K562 (cell line): ENCODE results near the gene KRT24. TPM values are rescaled to one million over a fixed set of nuclear protein-coding genes. Genes with fewer than 3 reads are reported as not detected.

Source experiments
- ATAC-seq: fragments of 200-7000 bp; cut with Tn5 transposase; 3 replicates; pipeline ENCODE4 v1.9.1; 2020; ENCODE audit warnings: moderate library complexity
- BruUV-seq: library from RNA; stranded (reverse); fragments of 400-500 nt; replicated peaks from 2 replicates; lab custom pipeline; 2021; lab: Mats Ljungman, UMichigan
- CTCF ChIA-PET: fragments of 300-600 bp; formaldehyde crosslinking; extraction: SDS; loops from one replicate; lab custom pipeline; 2021; ENCODE audit warnings: low intra/inter-chr PET ratio; lab: Yijun Ruan, JAX
- POLR2A ChIA-PET: fragments of 300-600, 350-650 bp; sonication (Branson Sonifier 250); formaldehyde crosslinking; extraction: SDS; loops from one replicate; lab custom pipeline; 2021; ENCODE audit warnings: antibody characterized with exemption, inconsistent platforms; lab: Yijun Ruan, JAX
- DNase-seq, 4 experiments: peaks; one replicate each; pipeline versions ENCODE4 v3.0.0 to v3.0.0-alpha.2; 2011 to 2018; ENCODE audit warnings: low spot score in 3 of 4, mixed read lengths in 3 of 4; ENCODE audit errors: extremely low read depth in 1 of 4
- FAIRE-seq: peaks from 2 replicates; lab custom pipeline; 2011; peaks lifted over from hg19 to GRCh38; lab: Jason Lieb, UNC
- H2AFZ ChIP-seq: 2 replicates; pipeline ENCODE4 v1.6.0; 2011; ENCODE audit warnings: low read depth, low read length, control low read depth, inconsistent platforms
- H3K27ac ChIP-seq: fragments of 200-600 bp; 3 replicates; pipeline ENCODE4 v1.8.0; 2011; ENCODE audit warnings: low read depth, mild to moderate bottlenecking, control low read depth, inconsistent platforms, low read length, moderate library complexity, mixed read lengths; ENCODE audit errors: extremely low read depth
- H3K27me3 ChIP-seq, 2 experiments: fragments of 300-600 bp in 1 of 2; 2 replicates in 1 of 2; 3 replicates in 1 of 2; pipeline versions ENCODE4 v1.6.0 to v1.8.0; 2011; ENCODE audit warnings: inconsistent platforms in 2 of 2, low read length in 2 of 2, mild to moderate bottlenecking in 1 of 2, mixed read lengths in 1 of 2, moderate library complexity in 1 of 2; ENCODE audit not compliant: control insufficient read depth in 2 of 2, insufficient read depth in 2 of 2
- H3K36me3 ChIP-seq: fragments of 300-600 bp; 3 replicates; pipeline ENCODE4 v1.8.0; 2011; ENCODE audit warnings: mild to moderate bottlenecking, low read length, inconsistent platforms; ENCODE audit not compliant: control insufficient read depth, insufficient read depth
- H3K4me1 ChIP-seq, 2 experiments: fragments of 200-600 bp in 1 of 2; replicated peaks in 1 of 2; 2 replicates in 1 of 2; 3 replicates in 1 of 2; pipeline versions ENCODE4 v1.5.1 to v1.8.0; 2011; ENCODE audit warnings: inconsistent platforms in 2 of 2, low read length in 2 of 2, mild to moderate bottlenecking in 1 of 2, mixed read lengths in 1 of 2, moderate library complexity in 1 of 2; ENCODE audit not compliant: control insufficient read depth in 2 of 2, insufficient read depth in 2 of 2
- H3K4me2 ChIP-seq: 2 replicates; pipeline ENCODE4 v1.6.1; 2011; ENCODE audit warnings: low read length, control low read depth, inconsistent platforms, mixed read lengths; ENCODE audit not compliant: insufficient read depth
- H3K4me3 ChIP-seq: fragments of 200-600 bp; sonication (generic), shearing (Covaris generic); 2 replicates; pipeline ENCODE4 v1.5.1; 2016; ENCODE audit warnings: control low read depth, inconsistent platforms
- H3K79me2 ChIP-seq: fragments of 200-600 bp; 3 replicates; pipeline ENCODE4 v1.8.0; 2011; ENCODE audit warnings: low read length, inconsistent platforms; ENCODE audit not compliant: control insufficient read depth, insufficient read depth
- H3K9ac ChIP-seq, 2 experiments: 2 replicates each; pipeline versions ENCODE4 v1.6.0 to v1.6.1; 2011; ENCODE audit warnings: low read depth in 2 of 2, low read length in 2 of 2, control low read depth in 1 of 2, inconsistent platforms in 1 of 2, mild to moderate bottlenecking in 1 of 2, mixed read lengths in 1 of 2; ENCODE audit not compliant: insufficient read depth in 1 of 2
- H3K9me1 ChIP-seq: one replicate; pipeline ENCODE4 v1.6.0; 2011; ENCODE audit warnings: inconsistent platforms, mild to moderate bottlenecking, low read length, moderate library complexity; ENCODE audit not compliant: control insufficient read depth, insufficient read depth
- H3K9me3 ChIP-seq: replicated peaks from 2 replicates; pipeline ENCODE4 v1.5.1; 2011; ENCODE audit warnings: low read depth, low read length, inconsistent platforms; ENCODE audit not compliant: control insufficient read depth, insufficient read depth
- H4K20me1 ChIP-seq: replicated peaks from 2 replicates; pipeline ENCODE4 v1.6.1; 2011; ENCODE audit warnings: low read length, inconsistent platforms, mixed read lengths; ENCODE audit not compliant: control insufficient read depth, insufficient read depth
- BRF1 ChIP-seq: IDR thresholded peaks from 3 replicates; pipeline ENCODE4 v1.6.1; 2011; ENCODE audit warnings: borderline replicate concordance, mild to moderate bottlenecking; ENCODE audit not compliant: insufficient read length; ENCODE audit errors: extremely low read depth
- CTCF ChIP-seq, 3 experiments: IDR thresholded peaks in 2 of 3; conservative IDR thresholded peaks in 1 of 3; 2 replicates each; pipeline ENCODE4 v1.5.1; 2011 to 2012; ENCODE audit warnings: low read length in 3 of 3, mild to moderate bottlenecking in 3 of 3, control low read depth in 2 of 3, improper control_type of control experiment in 1 of 3, inconsistent platforms in 1 of 3, low read depth in 1 of 3, mixed read lengths in 1 of 3, moderate library complexity in 1 of 3; ENCODE audit not compliant: insufficient read depth in 2 of 3
- FOXA1 ChIP-seq: fragments of 450-650 bp; IDR thresholded peaks from 2 replicates; pipeline ENCODE4 v1.6.1; 2016; ENCODE audit warnings: mild to moderate bottlenecking, borderline replicate concordance
- HMBOX1 ChIP-seq: sonication (generic); IDR thresholded peaks from 2 replicates; pipeline ENCODE4 v1.6.1; 2016
- MCM7 ChIP-seq, 2 experiments: fragments of 450-650 bp; IDR thresholded peaks; 2 replicates each; pipeline ENCODE4 v1.6.1; 2016 to 2018
- MEIS2 ChIP-seq: fragments of 450-650 bp; IDR thresholded peaks from 2 replicates; pipeline ENCODE4 v1.6.1; 2014; ENCODE audit warnings: mild to moderate bottlenecking; ENCODE audit not compliant: partially characterized antibody
- POLR2H ChIP-seq: IDR thresholded peaks from 2 replicates; pipeline ENCODE4 v1.6.1; 2016; ENCODE audit warnings: missing genetic modification characterization, low read depth, mild to moderate bottlenecking, control low read depth, missing compliant biosample characterization, moderate library complexity
- RNF219 ChIP-seq: fragments of 250-450 bp; sonication (Bioruptor Pico); IDR thresholded peaks from 2 replicates; pipeline ENCODE4 v1.5.0; 2022; ENCODE audit warnings: mild to moderate bottlenecking
- SIN3B ChIP-seq: fragments of 450-650 bp; IDR thresholded peaks from 2 replicates; pipeline ENCODE4 v1.6.1; 2017; ENCODE audit warnings: low read depth, mild to moderate bottlenecking, moderate library complexity
- ZNF146 ChIP-seq: IDR thresholded peaks from one replicate; pipeline ENCODE4 v1.6.1; 2018; ENCODE audit warnings: missing compliant biosample characterization; ENCODE audit not compliant: unreplicated experiment
- ZNF282 ChIP-seq: sonication (generic); formaldehyde crosslinking; IDR thresholded peaks from 2 replicates; pipeline ENCODE4 v1.8.1; 2023; ENCODE audit warnings: missing genetic modification reagents
- WGBS: fragments of 100-300 bp; shearing (Covaris generic); methylation state at CpG from one replicate; pipeline ENCODE4 v1.1.6; 2016; ENCODE audit warnings: low coverage, mixed read lengths; ENCODE audit not compliant: insufficient coverage; ENCODE audit errors: missing lambda C conversion rate; 5-methylcytosine and 5-hydroxymethylcytosine counted together
- in situ Hi-C: fragments of 300-500 bp; cut with MboI; formaldehyde crosslinking; loops from 4 replicates; pipeline ENCODE4 v1.15.0; 2018; ENCODE audit warnings: inconsistent platforms, mixed read lengths
- intact Hi-C: fragments of 100-400 bp; cut with micrococcal nuclease; formaldehyde crosslinking; loops from 2 replicates; pipeline ENCODE4 v1.14.2; 2022
- polyA plus RNA-seq, 8 experiments: library from polyadenylated mRNA; depleted of rRNA in 4 of 8; stranded (reverse) in 5 of 8; unstranded in 3 of 8; fragments of >200 nt; fragmentation: Nextera tagmentation in 2 of 8; fragmentation: Illumina TruSeq in 1 of 8; extraction: Ambion mirVana in 2 of 8; extraction: Trizol in 1 of 8; gene quantifications; 2 replicates each; pipeline versions ENCODE4 v1.2.1 to v1.2.3, GENCODE V29; 2011 to 2014; ENCODE audit warnings: inconsistent platforms in 1 of 8, missing spikeins in 1 of 8
- total RNA-seq, 7 experiments: library from RNA; depleted of rRNA in 6 of 7; stranded (reverse); fragments of >200 nt in 6 of 7; fragmentation: Illumina TruSeq in 2 of 7; extraction: Trizol in 2 of 7; gene quantifications; 2 replicates each; pipeline versions ENCODE4 v1.2.1 to v1.2.3, GENCODE V29; 2011 to 2021; ENCODE audit warnings: low replicate concordance in 1 of 7

Gene KRT24
- total and polyA plus RNA-seq, 9 of the 15 experiments (the other 6 are each of a cell fraction or from before 2014, with no cell fraction given) = not detected

GRCh38 chr17:40726919-40727318 is 23.4 kb upstream of the KRT24 start:
- no peaks in the 10 kb centered on the region for H3K9me1 ChIP-seq
- WGBS = 0% methylated on average over 2 of the region's 2 CpGs
- H3K4me3 ChIP-seq = no peak overlapping the region
- no peak overlapping the region for H3K9ac ChIP-seq
- no peaks in the 10 kb centered on the region for H3K36me3 ChIP-seq
- no peak for FAIRE-seq
- no peak overlapping the region for H3K4me2 ChIP-seq
- H3K27ac ChIP-seq = no peak overlapping the region
- intact Hi-C loops = no loop called here
- H4K20me1 ChIP-seq = no peaks in the 10 kb centered on the region
- DNase-seq = no peak
- in situ Hi-C loops = no loop called here
- CTCF ChIA-PET = no interaction called here
- TF ChIP-seq ZNF282 (no peak), RNF219 (no peak), MEIS2 (no peak), FOXA1 (no peak), HMBOX1 (peak; percentile 74; the same call in 1 of the 2 replicates), ZNF146 (CRISPR knock-in tag) (no peak), BRF1 (no peak), SIN3B (no peak), CTCF (IDR thresholded peaks at IDR 0.05 in 2 of 3, conservative IDR thresholded peaks at IDR 0.05 in 1 of 3; ENCODE audit: insufficient read depth in 2 of 3, low read depth in 1 of 3, low read length in 3 of 3) (peak in 1 of 3 experiments; percentile 24; a peak in 2 of 6 replicates), MCM7 (IDR thresholded peaks at IDR 0.05) (no peak), POLR2H (tag) (no peak)
- H2AFZ ChIP-seq = no peak overlapping the region
- POLR2A ChIA-PET = interaction anchor here (0.6 to 1.0 kb wide), 3 partner anchors 12 to 19 kb away, joined by 3 to 4 read pairs (median 3); no protein-coding TSS in a partner anchor
- H3K4me1 ChIP-seq = no peaks in the 10 kb centered on the region
- no peaks in the 10 kb centered on the region for H3K9me3 ChIP-seq
- 0 out of 5 replicates have a peak, but pooled peaks cover 0 to 4% of the 10 kb centered on the region in 2 experiments for H3K27me3 ChIP-seq
- no TSS peak for BruUV-seq
- no peak for ATAC-seq
- H3K79me2 ChIP-seq = no peaks in the 10 kb centered on the region
